Measurements from ENCODE around the gene AGMO. TPM values are rescaled to one million over a fixed set of nuclear protein-coding genes. Genes with fewer than 3 reads are reported as not detected.

AGMO gene
- total RNA-seq, 4 donors from 2014 or later, result 0.17 to 0.83 (median 0.45) TPM; not detected in 1

GRCh38 chr7:15197042-15197977 lies 364.5 kb downstream of the AGMO start:
- peaks cover 0 to 7% (median 3%) of the 10 kb centered on the region in 4 donors for H3K4me1 ChIP-seq
- WGBS, result 74% methylated on average over 7 of the region's 7 CpGs
- no peak overlapping the region for H3K27ac ChIP-seq (replicated peaks in 1 of 4)
- TF ChIP-seq CTCF (IDR thresholded peaks at IDR 0.05) (no peak), EP300 (IDR thresholded peaks at IDR 0.05) (no peak), POLR2AphosphoS5 (IDR thresholded peaks at IDR 0.05) (no peak), POLR2A (IDR thresholded peaks at IDR 0.05; ENCODE audit: low read depth) (no peak)
- H3K36me3 ChIP-seq, result no peaks in the 10 kb centered on the region
- intact Hi-C loops (cut with DNase I), result no loop called here
- H3K4me3 ChIP-seq, result no peak overlapping the region
- no peaks in the 10 kb centered on the region for H3K9me3 ChIP-seq
- H3K27me3 ChIP-seq, result no peaks in the 10 kb centered on the region
- no peak for DNase-seq (ENCODE audit: extremely low spot score)

GRCh38 chr7:15178065-15178464 lies 383.8 kb downstream of the AGMO start:
- H3K27me3 ChIP-seq, result no peaks in the 10 kb centered on the region
- no peak for DNase-seq (ENCODE audit: extremely low spot score)
- H3K9me3 ChIP-seq, result no peaks in the 10 kb centered on the region
- no peaks in the 10 kb centered on the region for H3K36me3 ChIP-seq
- H3K27ac ChIP-seq (replicated peaks in 1 of 4), result no peak overlapping the region
- no peaks in the 10 kb centered on the region for H3K4me1 ChIP-seq
- WGBS, result 93% methylated on average over 1 of the region's 1 CpG
- TF ChIP-seq EP300 (IDR thresholded peaks at IDR 0.05) (no peak), POLR2A (IDR thresholded peaks at IDR 0.05; ENCODE audit: low read depth) (no peak), POLR2AphosphoS5 (IDR thresholded peaks at IDR 0.05) (no peak), CTCF (IDR thresholded peaks at IDR 0.05) (no peak)
- H3K4me3 ChIP-seq, result no peak overlapping the region
- intact Hi-C loops (cut with DNase I), result no loop called here

GRCh38 chr7:15176089-15176488 lies 385.7 kb downstream of the AGMO start:
- Histone ChIP-seq H3K4me3 (no peak overlapping the region), H3K4me1 (no peaks in the 10 kb centered on the region), H3K27me3 (no peaks in the 10 kb centered on the region), H3K9me3 (no peaks in the 10 kb centered on the region), H3K36me3 (no peaks in the 10 kb centered on the region), H3K27ac (replicated peaks in 1 of 4) (no peak overlapping the region)
- intact Hi-C loops (cut with DNase I), result no loop called here
- DNase-seq (ENCODE audit: extremely low spot score), result no peak
- WGBS, result 73% methylated on average over 4 of the region's 4 CpGs
- TF ChIP-seq CTCF (IDR thresholded peaks at IDR 0.05) (no peak), POLR2A (IDR thresholded peaks at IDR 0.05; ENCODE audit: low read depth) (no peak), EP300 (IDR thresholded peaks at IDR 0.05) (no peak), POLR2AphosphoS5 (IDR thresholded peaks at IDR 0.05) (no peak)

- DNase-seq (ENCODE audit: extremely low spot score), result no peak
- no peaks in the 10 kb centered on the region for H3K27me3 ChIP-seq
- H3K27ac ChIP-seq (replicated peaks in 1 of 4), result no peak overlapping the region
- H3K36me3 ChIP-seq, result no peaks in the 10 kb centered on the region
- H3K4me3 ChIP-seq, result no peak overlapping the region
- intact Hi-C loops (cut with DNase I), result no loop called here
- H3K9me3 ChIP-seq, result no peaks in the 10 kb centered on the region
- TF ChIP-seq EP300 (IDR thresholded peaks at IDR 0.05) (no peak), POLR2AphosphoS5 (IDR thresholded peaks at IDR 0.05) (no peak), POLR2A (IDR thresholded peaks at IDR 0.05; ENCODE audit: low read depth) (no peak), CTCF (IDR thresholded peaks at IDR 0.05) (no peak)
- no peaks in the 10 kb centered on the region for H3K4me1 ChIP-seq
- 60% methylated on average over 1 of the region's 1 CpG for WGBS
Observed at GRCh38 chr7:15175152-15175551, 386.7 kb downstream of the AGMO start.
